GM21619 (cell line): ENCODE measurements around the gene TPRN.

Experiments
- ATAC-seq: cut with Tn5 transposase; IDR thresholded peaks from one replicate; pipeline ENCODE4 v1.9.1; 2021; ENCODE audit not compliant: unreplicated experiment

Gene TPRN

GRCh38 chr9:137191245-137191644 lies 9.3 kb downstream of the TPRN start:
- no peak for ATAC-seq

GRCh38 chr9:137190315-137190856 lies 10.2 kb downstream of the TPRN start:
- ATAC-seq: no peak

DNA sequence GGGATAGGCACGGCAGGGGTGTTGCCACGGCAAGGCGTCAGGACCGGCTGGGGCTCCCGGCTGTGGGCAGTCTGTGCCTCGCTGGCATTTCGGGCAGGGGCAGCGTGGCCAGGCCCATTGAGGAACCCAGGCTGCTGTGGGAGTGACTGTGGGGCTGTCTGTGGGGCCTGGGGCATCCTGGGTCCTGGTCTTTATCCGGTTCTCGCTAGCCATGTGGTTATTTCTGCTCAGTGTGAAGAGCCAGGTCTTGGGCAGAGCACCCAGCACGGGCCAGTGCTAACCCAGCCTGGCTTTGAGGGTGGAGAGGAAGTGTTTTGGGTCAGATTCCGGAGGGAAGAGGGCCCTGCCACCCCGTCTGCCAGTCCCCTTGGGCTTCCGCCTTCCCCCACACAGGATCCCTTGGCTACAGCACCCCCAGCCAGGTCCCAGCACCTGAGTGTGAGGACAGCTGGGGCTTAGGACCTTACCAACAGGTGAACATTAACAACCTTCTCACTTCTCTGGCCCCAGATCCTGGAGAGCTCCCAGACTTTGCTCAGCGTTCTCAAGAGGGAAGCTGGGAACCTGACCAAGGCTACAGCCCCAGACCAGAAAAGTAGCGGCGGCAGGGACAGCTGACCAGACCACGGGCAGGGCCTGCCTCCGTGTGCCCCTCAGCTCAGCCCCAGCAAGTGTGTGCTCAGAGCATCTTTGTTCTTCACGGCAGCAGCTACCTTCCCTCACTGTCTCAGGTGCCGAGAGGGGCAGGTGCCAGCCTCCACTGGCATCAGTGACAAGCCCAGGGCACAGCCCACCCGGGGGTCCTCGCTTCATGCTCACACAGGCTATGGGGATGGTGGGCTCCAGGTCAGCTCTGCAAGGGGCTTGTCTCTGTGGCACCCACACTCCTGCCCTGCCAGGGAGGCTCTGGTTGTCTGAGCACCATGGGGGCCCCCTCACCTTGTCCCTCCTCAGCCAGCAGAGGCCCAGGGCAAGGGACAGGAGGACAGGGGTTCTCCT lies 10.9 kb downstream of the TPRN start:
- ATAC-seq: no peak

DNA sequence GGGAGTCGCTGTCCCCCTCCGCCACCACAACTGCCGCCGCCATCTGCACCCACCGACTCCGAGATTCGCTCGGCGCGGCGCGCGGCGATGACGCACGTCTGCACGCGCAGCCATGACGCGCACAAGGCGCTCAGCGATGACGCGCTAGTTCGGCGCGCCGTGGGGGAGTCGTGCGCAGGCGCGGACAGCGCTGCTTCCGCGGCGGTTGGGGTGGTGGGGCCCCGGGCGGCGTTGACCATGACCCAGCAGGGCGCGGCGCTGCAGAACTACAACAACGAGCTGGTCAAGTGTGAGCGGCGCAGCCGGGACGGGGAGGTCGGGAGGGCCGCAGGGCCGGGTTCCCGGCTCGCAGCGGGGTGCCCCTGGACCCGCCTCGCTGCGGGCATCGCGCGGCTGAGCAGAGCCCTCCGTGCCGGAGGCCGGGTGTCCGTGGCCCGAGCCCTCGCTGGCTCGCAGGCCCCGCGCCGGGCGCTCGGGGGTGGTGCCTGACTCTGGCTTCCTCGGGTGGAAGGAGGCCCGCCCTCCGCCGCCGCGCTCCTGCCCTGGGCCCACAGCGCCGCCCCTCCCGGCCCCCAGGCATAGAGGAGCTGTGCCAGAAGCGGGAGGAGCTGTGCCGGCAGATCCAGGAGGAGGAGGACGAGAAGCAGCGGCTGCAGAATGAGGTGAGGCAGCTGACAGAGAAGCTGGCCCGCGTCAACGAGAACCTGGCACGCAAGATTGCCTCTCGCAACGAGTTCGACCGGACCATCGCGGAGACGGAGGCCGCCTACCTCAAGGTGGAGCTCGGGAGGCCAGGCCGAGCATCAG lies 11.8 kb downstream of the TPRN start, which contains the start of the genes ANAPC2 and SSNA1:
Gene ANAPC2 (minus strand): TSS at position 71 of the 807 bp plus-strand sequence. CDS start 28 bp downstream, at position 43.
Gene SSNA1 (plus strand): TSS at position 187 of the 807 bp plus-strand sequence. CDS start 51 bp downstream, at position 238.
- peak; percentile 66 for ATAC-seq

- ATAC-seq: no peak
Observed at GRCh38 chr9:137188086-137188489, 12.5 kb downstream of the TPRN start.

DNA sequence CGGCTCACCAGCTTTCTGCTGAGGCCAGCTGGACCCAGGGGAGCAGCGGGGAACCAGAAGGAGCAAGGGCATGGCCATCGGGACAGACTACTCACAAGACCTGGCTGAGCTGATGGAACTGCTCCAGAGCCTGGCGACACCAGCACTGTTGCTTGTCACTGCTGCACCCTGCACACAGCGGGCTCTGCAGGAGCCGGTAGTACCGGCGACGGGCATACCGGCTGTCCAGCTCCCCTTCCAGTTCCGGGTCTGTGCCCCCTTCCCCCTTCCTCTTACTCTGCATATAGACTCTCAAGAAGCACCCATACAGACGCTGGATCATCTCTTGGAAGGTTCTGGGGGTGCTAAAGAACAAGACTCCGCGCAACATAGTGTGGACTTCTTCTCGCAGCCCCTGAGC lies 13.2 kb downstream of the TPRN start:
- no peak for ATAC-seq

DNA sequence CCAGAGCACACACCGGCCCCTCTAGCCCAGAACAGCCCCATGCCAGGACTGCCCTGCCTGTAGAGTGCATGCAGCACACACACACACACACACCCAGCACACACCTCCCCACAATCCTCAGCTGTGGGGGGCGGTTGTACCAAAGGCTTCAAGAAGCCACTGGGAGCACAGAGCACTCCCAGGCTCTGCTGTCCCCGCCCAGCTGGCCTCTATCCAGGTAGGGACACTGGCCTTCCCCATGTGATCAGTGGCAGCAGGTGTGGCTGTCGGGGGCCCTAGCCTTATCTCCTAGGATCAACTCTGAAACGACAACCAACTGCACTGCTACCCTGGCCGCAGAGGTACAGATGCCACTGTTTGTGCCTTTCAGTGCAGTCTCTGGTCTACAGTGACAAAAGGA lies 14.2 kb downstream of the TPRN start:
- ATAC-seq: no peak

DNA sequence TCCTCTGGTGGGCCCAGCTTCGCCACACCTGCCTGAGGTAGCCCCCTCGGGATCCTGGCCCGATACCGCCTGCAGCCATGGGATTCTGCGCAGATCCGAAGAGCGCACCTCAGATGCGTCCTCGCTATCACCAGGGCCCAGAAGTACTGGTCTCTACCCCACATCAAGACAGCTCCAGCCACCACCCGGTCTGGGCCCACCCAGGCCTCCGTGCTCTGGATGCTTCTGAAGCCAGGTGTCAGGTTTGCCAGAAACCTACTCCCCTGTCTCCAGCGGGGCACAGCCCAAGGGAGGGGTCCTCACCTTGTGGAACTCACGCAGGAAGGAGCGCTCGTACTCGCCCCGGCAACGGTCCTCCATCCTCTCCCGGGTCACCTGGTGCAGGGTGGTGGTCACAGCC lies 14.6 kb downstream of the TPRN start:
- ATAC-seq: no peak

DNA sequence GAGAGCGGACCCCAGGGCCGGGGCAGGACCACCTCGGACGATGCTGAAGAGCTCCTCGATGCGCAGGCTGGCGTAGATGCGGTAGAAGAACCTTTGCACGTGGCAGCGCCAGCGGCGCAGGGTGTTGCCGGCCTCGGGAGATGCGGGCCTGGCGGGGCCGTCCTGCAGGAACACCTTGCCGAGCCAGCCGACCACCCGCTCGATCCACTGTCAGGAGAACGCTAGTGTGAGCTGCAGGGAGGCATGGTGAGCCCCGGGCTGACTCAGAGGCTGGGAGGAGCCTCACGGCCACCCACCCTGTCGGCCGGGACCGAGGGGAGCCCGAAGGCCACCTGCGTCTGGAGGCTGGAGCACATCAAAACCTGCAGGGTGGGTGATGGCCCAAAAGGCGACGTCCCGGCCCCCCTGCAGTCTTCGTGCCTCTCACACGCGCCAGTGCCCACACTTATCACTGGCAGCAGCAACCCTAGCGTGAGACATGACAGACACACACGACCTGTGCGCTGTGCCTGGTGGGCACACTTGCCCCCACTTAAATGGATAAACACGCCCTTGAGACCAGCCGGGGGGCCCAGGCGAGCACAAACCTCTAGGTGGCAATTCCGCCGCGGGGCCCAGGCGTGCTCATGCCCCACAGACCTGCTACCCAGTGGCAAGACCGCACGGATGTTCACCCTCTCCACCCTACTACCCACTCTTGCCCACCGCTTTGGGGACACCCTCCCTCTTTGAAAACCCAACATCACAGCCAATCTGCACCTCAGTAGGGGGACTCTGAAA lies 15.5 kb downstream of the TPRN start:
- ATAC-seq: no peak

DNA sequence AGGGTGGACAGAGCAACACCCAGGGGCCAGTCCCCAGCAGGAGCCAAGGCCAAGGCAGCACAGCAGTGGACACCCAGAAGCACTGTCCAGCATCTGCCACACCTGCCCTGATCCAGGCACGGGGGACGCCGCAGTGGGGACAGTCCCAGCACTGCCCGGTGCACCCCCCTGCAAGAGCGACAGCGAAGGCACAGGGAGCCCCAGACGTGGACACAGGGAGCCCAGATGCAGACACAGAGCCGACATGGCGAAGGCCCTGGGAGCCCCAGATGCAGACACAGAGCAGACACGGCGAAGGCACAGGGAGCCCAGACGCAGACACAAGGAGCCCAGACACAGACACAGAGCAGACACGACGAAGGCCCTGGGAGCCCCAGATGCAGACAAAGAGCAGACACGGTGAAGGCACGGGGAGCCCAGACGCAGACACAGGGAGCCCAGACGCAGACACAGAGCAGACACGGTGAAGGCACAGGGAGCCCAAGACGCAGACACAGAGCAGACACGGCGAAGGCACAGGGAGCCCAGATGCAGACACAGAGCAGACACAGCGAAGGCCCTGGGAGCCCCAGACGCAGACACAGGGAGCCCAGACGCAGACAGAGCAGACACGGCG lies 16.5 kb downstream of the TPRN start:
- ATAC-seq: no peak

- no peak for ATAC-seq
Observed at GRCh38 chr9:137182836-137183235, 17.7 kb downstream of the TPRN start.

DNA sequence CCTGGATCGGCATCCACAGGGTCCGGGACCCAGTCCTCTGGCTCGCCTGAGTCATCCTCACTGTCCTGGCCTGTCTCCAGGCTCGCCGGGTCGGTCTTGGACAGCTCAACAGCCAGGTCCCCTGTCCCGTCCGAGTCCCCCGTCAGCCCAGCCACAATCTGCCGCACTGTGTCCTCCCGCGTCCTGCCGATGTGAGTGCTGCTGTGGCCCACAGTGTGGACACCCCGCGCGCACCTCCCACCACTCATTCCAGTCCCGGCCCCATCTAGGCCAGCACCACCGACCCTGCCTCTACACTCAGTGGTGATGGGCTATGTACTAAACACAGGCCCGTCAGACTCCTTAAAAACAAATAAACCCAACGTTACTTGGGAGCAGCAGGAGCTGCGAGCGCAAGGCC lies 18.9 kb downstream of the TPRN start:
- ATAC-seq: no peak

GRCh38 chr9:137180491-137180890 lies 20.1 kb downstream of the TPRN start:
- ATAC-seq: no peak

- no peak for ATAC-seq
Observed at GRCh38 chr9:137179761-137180160, 20.8 kb downstream of the TPRN start.

GRCh38 chr9:137178939-137179630 lies 21.5 kb downstream of the TPRN start:
- no peak for ATAC-seq

DNA sequence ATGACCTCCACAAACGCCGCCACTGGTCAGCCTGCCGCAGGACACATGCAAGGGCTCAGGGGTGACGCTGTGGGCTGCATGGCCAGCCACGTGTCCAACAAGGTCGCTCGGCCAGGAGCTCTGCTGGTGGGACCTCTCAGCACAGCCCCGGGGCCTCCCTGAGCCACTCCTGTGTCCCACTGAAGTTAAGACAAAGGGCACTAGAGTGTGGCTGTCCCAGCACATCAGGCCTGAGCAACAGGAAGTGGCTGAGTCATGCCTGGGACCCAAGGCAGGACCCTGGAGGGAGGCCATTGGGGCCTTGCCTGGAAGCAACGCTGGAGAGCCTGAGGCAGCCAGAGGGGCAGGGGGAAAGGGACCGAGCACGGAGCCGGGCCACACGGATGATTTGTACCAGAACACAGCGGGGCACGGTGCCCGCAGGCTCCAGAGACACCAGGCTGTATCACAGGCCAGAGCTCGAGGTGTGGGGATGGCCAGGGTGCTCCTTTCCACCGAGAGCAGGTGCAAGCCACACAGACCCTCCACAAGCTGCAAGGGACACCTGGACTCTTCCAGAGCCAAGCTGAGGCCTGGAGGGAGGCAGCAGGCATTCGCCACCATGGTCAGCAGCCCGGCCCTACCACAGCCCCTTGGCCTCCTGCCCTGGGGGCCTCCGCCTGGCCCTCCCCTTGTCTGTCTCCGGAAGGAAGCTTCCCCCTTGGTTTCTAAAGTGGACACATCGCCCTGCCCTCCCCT lies 22.2 kb downstream of the TPRN start:
- no peak for ATAC-seq

DNA sequence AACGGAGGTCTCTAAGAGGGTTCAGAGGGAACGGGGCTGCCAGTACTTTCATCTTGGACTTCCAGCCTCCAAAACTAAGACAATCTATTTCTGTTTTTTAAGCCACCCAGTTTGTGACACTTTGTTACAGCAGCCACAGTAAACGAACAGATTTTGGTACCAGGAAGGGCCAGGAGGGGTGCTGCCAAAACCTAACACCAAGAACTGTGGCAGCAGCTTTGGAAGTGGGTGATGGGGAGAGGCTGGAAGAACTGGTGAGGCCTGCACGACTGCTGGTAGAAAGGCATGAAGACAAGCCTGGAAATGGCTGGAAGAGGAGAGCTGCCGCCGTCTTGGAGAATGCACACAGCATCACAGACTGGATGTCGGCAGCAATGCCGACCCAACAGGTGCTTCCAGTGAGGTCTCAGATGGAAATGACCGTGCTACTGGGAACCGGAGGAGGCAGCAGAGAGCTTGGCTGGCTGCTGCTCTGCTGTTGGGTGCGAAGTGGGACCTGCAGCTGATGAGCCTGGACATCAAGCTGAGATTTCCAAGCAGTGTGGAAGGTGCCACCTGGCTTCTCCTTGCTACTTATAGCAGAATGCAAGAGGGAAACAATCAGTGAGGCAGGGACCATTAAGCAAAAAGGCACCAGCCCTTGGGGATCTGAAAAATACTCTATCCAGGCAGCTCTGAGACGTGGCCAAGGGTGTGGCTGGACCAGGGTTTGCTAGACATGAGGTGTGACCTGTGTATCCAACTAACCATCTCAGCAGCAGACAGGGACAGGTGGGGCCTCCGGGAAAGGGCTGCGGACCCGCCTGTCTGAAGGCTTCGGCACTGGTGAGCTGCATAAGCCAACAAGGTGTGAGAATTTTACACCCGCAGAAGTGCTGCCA lies 24.0 kb downstream of the TPRN start:
- no peak for ATAC-seq
